Measurements from ENCODE around the gene IGF1R.

Gene IGF1R

GRCh38 chr15:98799461-98800390 is 151.4 kb downstream of the IGF1R start:
- in situ Hi-C loops (cut with HindIII; ENCODE audit: low pct_ligation_motif_present, low pct_unique_long_range_greater_than_20kb, low sequenced_read_pairs), result no loop called here
- no peak for DNase-seq

GRCh38 chr15:98800437-98801233 is 152.3 kb downstream of the IGF1R start:
- peak; percentile 77 for DNase-seq
- in situ Hi-C loops (cut with HindIII; ENCODE audit: low pct_ligation_motif_present, low pct_unique_long_range_greater_than_20kb, low sequenced_read_pairs), result no loop called here

DNA sequence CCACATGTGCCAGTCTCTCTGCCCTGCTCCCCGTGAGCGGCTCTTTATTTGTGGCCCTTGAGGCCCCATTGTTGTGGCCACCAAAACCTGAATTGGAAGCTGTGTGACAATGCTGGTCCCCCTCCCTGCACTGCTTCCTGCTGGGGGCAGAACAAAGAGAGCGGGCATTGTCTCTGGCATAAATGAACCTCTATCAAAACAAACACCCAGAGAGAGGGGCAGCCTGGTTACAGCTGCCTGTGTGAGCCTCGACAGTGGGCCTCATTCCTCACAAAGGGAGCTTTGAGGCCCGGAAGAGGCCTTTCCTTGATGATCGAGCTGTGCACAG is 152.9 kb downstream of the IGF1R start:
- DNase-seq, result no peak
- in situ Hi-C loops (cut with HindIII; ENCODE audit: low pct_ligation_motif_present, low pct_unique_long_range_greater_than_20kb, low sequenced_read_pairs), result no loop called here

DNA sequence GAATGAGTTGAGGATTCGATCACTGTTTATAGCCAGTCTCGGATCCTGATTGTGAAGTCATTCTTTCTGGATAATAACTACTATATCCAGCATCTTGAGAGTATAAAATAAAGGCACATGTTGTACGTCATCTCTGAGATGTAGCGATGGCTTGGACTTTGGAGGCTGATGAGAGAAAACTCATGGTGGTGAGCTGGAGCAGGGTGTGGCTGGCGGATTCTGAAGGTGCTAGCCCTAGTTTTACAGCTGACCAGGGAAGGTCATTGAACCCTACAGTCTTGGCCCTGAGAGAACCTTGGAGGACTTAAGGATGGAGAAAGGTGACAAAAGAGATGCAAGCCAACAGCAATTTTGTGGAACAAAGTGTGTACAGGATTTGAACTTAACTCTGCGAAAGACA is 153.8 kb downstream of the IGF1R start:
- in situ Hi-C loops (cut with HindIII; ENCODE audit: low pct_ligation_motif_present, low pct_unique_long_range_greater_than_20kb, low sequenced_read_pairs), result no loop called here
- no peak for DNase-seq

DNA sequence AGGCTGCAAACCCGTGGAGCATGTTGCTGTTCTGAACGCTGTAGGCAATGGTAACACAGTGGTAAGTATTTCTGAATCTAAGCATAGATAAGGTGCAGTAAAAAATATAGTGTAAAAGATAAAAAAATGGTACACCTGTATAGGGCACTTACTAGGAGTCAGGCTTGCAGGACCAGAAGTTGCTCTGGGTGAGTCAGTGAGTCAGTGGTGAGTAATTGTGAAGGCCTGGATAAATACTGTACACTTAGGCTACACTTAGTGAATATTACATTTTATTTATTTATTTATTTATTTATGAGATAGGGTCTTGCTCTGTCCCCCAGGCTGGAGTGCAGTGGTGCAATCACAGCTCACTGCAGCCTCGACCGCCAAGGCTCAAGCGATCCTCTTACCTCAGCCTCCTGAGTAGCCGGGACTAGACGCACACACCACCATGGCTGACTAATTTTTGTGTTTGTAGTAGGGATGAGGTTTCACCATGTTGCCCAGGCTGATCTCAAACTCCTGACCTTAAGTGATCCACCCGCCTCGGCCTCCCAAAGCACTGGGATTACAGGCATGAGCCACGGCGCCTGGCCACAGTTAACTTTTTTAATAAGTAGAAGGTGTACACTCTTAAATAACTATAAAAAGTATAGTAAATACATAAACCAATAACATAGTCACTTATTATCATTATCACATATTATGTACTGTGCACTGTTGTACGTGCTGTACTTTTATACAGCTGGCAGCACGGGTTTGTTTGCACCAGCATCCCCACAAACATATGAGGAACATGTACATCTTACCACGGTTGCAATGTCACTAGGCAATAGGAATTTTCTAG is 155.1 kb downstream of the IGF1R start:
- in situ Hi-C loops (cut with HindIII; ENCODE audit: low pct_ligation_motif_present, low pct_unique_long_range_greater_than_20kb, low sequenced_read_pairs), result no loop called here
- peak; percentile 58 for DNase-seq

- in situ Hi-C loops (cut with HindIII; ENCODE audit: low pct_ligation_motif_present, low pct_unique_long_range_greater_than_20kb, low sequenced_read_pairs), result no loop called here
- peak; percentile 20 for DNase-seq
Measured at GRCh38 chr15:98804057-98804380, 155.7 kb downstream of the IGF1R start.

- in situ Hi-C loops (cut with HindIII; ENCODE audit: low pct_ligation_motif_present, low pct_unique_long_range_greater_than_20kb, low sequenced_read_pairs), result no loop called here
- DNase-seq, result peak; percentile 12
Measured at GRCh38 chr15:98805434-98806274, 157.3 kb downstream of the IGF1R start.

DNA sequence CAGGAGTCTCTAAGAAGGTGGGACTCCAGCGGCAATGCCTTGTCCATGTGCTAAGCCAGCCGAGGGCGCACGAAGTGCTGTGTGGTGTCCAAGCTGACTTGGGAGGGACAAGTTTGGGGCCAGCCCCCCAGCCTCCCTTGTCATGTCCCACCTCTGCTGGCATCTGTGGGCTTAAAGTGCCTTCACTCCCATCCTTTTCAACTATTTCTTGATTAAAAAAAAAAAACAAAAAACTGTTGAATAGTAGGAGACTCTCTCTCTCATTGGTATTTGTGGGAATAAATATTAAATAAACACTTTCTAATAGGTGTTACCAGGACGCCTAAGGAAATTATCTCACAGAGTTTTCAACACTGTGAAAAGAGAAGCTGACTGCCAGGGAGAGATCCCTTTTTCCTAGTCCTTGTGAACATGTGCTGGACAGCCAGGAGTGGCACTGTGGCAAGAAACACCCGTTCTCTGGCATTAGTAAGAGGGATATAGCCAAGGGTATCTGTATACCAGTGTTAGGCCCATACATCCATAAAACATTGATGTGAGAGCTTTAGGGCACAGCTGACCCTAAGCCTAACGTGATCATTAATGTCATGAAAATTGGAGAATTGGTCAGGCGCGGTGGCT is 158.0 kb downstream of the IGF1R start:
- DNase-seq, result no peak
- in situ Hi-C loops (cut with HindIII; ENCODE audit: low pct_ligation_motif_present, low pct_unique_long_range_greater_than_20kb, low sequenced_read_pairs), result no loop called here

- in situ Hi-C loops (cut with HindIII; ENCODE audit: low pct_ligation_motif_present, low pct_unique_long_range_greater_than_20kb, low sequenced_read_pairs), result no loop called here
- no peak for DNase-seq
Measured at GRCh38 chr15:98807262-98807661, 158.9 kb downstream of the IGF1R start.

- in situ Hi-C loops (cut with HindIII; ENCODE audit: low pct_ligation_motif_present, low pct_unique_long_range_greater_than_20kb, low sequenced_read_pairs), result no loop called here
- DNase-seq, result no peak
Measured at GRCh38 chr15:98809273-98809672, 160.9 kb downstream of the IGF1R start.

DNA sequence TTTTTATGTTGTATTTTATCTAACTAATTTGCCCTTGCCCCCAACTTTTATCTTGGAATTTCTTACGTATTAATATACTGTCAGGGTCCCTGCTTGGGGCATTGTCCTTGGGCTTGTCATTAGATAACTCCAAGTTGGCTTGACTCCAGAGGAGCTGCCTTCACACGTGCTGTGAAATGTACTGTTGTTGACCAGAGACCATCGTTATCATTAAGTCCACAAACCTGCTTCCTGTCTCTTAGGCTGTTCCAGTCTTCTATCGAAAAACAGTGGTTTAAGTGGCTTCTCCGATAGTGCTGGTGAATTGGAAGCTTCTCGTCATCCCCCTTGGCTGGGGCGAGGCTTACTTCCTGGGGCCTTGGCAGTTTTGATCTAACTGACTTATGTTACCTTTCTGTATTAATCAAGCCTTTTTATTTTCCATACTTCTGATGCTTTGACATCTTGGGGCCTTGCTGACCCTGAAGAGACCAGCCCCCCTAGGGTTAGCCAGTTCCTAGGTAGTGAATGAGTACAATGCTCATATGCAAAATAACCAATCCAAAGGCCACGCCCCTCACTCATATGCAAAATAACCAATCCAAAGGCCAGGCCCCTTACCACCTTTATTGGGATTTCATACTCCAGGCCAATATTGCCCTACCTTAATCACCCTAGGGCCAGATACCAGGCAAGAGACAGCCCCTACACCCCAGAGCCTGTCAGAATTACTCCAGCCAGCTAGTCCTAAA is 164.5 kb downstream of the IGF1R start:
- in situ Hi-C loops (cut with HindIII; ENCODE audit: low pct_ligation_motif_present, low pct_unique_long_range_greater_than_20kb, low sequenced_read_pairs), result no loop called here
- DNase-seq, result no peak

DNA sequence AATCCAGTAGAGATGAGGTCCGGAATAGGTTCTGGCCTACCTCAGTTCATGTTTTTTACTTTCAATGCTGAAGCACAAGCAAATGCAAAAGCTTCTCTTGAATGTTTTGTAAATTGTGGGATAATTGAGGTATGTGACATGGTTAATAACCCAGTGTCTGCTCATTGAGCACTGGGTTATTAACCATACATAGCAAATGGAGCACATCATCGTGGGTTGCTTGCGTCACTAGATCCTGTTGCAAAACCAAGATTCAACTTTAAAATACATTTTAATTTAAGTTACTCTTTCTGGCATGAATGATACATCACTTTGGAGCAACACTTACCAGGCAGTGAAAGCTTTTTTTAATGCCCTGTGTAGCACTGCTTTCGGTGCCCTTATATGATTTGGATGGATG is 165.6 kb downstream of the IGF1R start:
- in situ Hi-C loops (cut with HindIII; ENCODE audit: low pct_ligation_motif_present, low pct_unique_long_range_greater_than_20kb, low sequenced_read_pairs), result no loop called here
- no peak for DNase-seq

DNA sequence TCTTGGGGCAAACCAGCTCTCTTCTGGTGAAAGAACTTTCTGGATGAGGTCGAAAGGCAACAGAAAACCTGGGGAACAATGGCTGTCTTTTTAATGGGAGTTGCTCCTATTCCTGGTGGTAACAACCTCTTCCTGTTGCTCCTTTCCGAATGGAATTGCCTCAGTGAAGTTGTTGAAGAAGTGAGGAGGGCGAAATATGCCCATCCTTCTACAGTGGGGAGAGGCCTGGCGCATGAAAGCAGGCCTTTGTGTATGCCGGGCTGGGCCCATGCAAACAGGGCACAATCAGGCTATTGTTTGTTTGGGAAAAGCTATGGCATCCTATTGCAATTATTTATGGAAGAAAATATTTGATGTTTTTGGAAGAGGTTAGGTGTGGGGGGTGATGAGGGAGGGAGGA is 166.9 kb downstream of the IGF1R start:
- in situ Hi-C loops (cut with HindIII; ENCODE audit: low pct_ligation_motif_present, low pct_unique_long_range_greater_than_20kb, low sequenced_read_pairs), result no loop called here
- DNase-seq, result no peak

DNA sequence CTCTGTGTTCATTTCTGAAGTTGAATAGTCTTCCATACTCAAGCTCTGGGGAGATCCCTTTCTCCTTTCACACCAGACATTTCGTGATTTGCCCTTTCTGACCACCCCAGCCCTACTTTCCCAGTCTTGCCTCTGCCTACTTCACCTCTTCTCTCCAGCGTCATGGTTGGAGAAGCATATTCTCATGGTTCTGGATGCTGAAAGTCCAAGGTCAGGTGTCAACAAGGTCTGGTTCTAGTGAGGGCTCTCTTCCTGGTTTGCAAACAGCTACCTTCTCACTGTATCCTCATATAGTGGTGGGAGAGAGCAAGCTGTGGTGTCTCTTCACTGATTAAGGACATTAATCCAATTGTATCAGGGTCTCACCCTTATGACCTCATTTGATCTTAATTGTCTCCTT is 169.4 kb downstream of the IGF1R start:
- no peak for DNase-seq
- in situ Hi-C loops (cut with HindIII; ENCODE audit: low pct_ligation_motif_present, low pct_unique_long_range_greater_than_20kb, low sequenced_read_pairs), result no loop called here

DNA sequence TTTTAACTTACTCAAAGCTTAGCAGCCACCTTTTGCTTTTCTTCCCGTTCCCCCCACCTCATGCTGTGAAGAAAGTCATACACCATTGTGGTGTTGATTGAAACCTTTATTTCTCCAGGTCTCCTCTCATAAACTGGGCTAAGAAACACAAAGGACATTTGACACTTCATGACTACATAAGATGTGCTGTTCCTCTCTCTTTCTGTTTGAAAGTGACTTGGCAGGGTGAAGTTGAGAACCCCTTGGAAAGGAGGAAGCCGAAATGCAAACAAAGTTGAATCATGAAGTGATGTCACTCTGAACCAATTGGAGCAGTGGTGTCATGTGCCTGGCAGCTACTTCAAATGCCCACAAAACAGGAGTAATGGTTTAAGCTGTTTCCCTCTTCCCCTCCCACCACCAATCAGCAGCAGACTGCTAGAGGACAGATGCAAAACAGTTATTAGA is 174.7 kb downstream of the IGF1R start:
- in situ Hi-C loops (cut with HindIII; ENCODE audit: low pct_ligation_motif_present, low pct_unique_long_range_greater_than_20kb, low sequenced_read_pairs), result no loop called here
- DNase-seq, result peak; percentile 28

DNA sequence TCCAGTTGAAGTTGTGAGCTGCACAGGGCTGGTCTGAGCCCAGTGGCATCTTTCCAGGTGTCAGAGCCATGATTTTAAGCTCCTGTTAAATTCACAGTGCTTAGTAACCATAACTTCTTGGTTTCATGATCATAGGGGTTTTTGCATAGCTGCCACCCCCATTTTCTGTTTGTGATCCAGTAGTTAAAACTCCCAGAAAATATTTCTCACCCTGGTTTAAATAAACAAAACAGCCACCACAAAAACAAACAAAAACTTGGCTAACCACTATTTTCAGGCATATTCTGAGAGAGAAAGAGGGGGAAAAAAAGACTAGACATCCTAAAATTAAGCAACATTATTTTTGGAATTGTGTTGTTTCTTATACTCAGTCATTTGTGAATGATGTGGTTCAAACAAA is 175.3 kb downstream of the IGF1R start:
- DNase-seq, result no peak
- in situ Hi-C loops (cut with HindIII; ENCODE audit: low pct_ligation_motif_present, low pct_unique_long_range_greater_than_20kb, low sequenced_read_pairs), result no loop called here

GRCh38 chr15:98824595-98824994 is 176.3 kb downstream of the IGF1R start:
- no peak for DNase-seq
- in situ Hi-C loops (cut with HindIII; ENCODE audit: low pct_ligation_motif_present, low pct_unique_long_range_greater_than_20kb, low sequenced_read_pairs), result no loop called here
